Stimulated activated CD4-positive, alpha-beta T cell treated with anti-CD3 and anti-CD28 coated beads, Interleukin-4, amount 100 ng/mL, for 1 hour (primary cell): ENCODE data around the gene THBS2.
"Not testable (repeated sequence)": the region's sequence is repeated elsewhere in the genome, so short reads cannot be mapped to it uniquely, and the experiment has no call there.

Source experiments
- DNase-seq: peaks from one replicate; pipeline ENCODE4 v3.0.0-alpha.2; 2020

The THBS2 gene

GRCh38 chr6:169205176-169206160, 48.2 kb downstream of the THBS2 start:
- DNase-seq: no peak

GRCh38 chr6:169204167-169204566, 49.5 kb downstream of the THBS2 start:
- no peak for DNase-seq

- no peak for DNase-seq
Measured at GRCh38 chr6:169201985-169202384, 51.7 kb downstream of the THBS2 start.

- DNase-seq: no peak
Measured at GRCh38 chr6:169200893-169201514, 52.6 kb downstream of the THBS2 start.

GRCh38 chr6:169199625-169200335, 53.9 kb downstream of the THBS2 start:
- DNase-seq: no peak

GRCh38 chr6:169198885-169199284, 54.8 kb downstream of the THBS2 start:
- DNase-seq: no peak

GRCh38 chr6:169197929-169198328, 55.7 kb downstream of the THBS2 start:
- not testable (repeated sequence) for DNase-seq

- not testable (repeated sequence) for DNase-seq
Measured at GRCh38 chr6:169196279-169196678, 57.4 kb downstream of the THBS2 start.

- no peak for DNase-seq
Measured at GRCh38 chr6:169194737-169195136, 58.9 kb downstream of the THBS2 start.

- DNase-seq: no peak
Measured at GRCh38 chr6:169190970-169191369, 62.7 kb downstream of the THBS2 start.

GRCh38 chr6:169190144-169190584, 63.5 kb downstream of the THBS2 start:
- no peak for DNase-seq

GRCh38 chr6:169189686-169190085, 64.0 kb downstream of the THBS2 start:
- no peak for DNase-seq

- no peak for DNase-seq
Measured at GRCh38 chr6:169189182-169189581, 64.5 kb downstream of the THBS2 start.

- no peak for DNase-seq
Measured at GRCh38 chr6:169188475-169188874, 65.2 kb downstream of the THBS2 start.

- DNase-seq: no peak
Measured at GRCh38 chr6:169188051-169188470, 65.6 kb downstream of the THBS2 start.

GRCh38 chr6:169186496-169187169, 67.0 kb downstream of the THBS2 start:
- no peak for DNase-seq

- DNase-seq: no peak
Measured at GRCh38 chr6:169185692-169186485, 67.8 kb downstream of the THBS2 start.

GRCh38 chr6:169185011-169185521, 68.6 kb downstream of the THBS2 start:
- no peak for DNase-seq

- DNase-seq: no peak
Measured at GRCh38 chr6:169184419-169184818, 69.2 kb downstream of the THBS2 start.

GRCh38 chr6:169183233-169183632, 70.4 kb downstream of the THBS2 start:
- DNase-seq: no peak

GRCh38 chr6:169179831-169180230, 73.8 kb downstream of the THBS2 start:
- DNase-seq: not testable (repeated sequence)
